Measurements from ENCODE around the gene MED8. TPM values are rescaled to one million over a fixed set of nuclear protein-coding genes. Genes with fewer than 3 reads are reported as not detected.

MED8 gene
- total and polyA plus RNA-seq, 2 of the 8 experiments (the other 6 are each of a cell fraction or from before 2014, with no cell fraction given): 7.0 to 20.6 TPM

GRCh38 chr1:43349594-43350306 lies 39.9 kb downstream of the MED8 start:
- Histone ChIP-seq H2AK5ac (ENCODE audit: low read depth, low read length) (no peak overlapping the region), H3K23me2 (ENCODE audit: low read depth, low read length) (peaks cover 7% of the 10 kb centered on the region), H3K79me1 (ENCODE audit: low read depth, low read length) (no peaks in the 10 kb centered on the region), H4K20me1 (replicated peaks in 1 of 2; ENCODE audit: control insufficient read depth in 1 of 2, insufficient read depth in 2 of 2, low read length in 2 of 2) (no peaks in the 10 kb centered on the region), H3K9me3 (ENCODE audit: insufficient read depth in 2 of 2, low read depth in 1 of 2, low read length in 1 of 2) (no peaks in the 10 kb centered on the region), H2BK5ac (ENCODE audit: low read depth, low read length) (peak overlapping the region; percentile 97), H3K18ac (ENCODE audit: extremely low read depth, low read length) (peak overlapping the region; percentile 64; the same call in 1 of the 2 replicates), H3K27ac (ENCODE audit: low read depth, low read length) (peak overlapping the region; percentile 93), H2BK15ac (ENCODE audit: low read length) (no peak overlapping the region), H2BK120ac (replicated peaks; ENCODE audit: low read depth, low read length) (peak overlapping the region; percentile 12), H3K4me3 (ENCODE audit: extremely low read depth in 1 of 4, insufficient read depth in 2 of 4, low read depth in 3 of 4, low read length in 4 of 4) (peak overlapping the region; percentile 68 to 74 (median 71)), H3K4ac (replicated peaks; ENCODE audit: insufficient read length, low read depth, low read length) (no peak overlapping the region), H3K56ac (replicated peaks; ENCODE audit: insufficient read length, low read depth, low read length) (peak overlapping the region; percentile 20), H2BK20ac (ENCODE audit: low read length) (peak overlapping the region; percentile 74; the same call in 1 of the 2 replicates), H2BK12ac (ENCODE audit: low read depth, low read length) (peak overlapping the region; percentile 65; the same call in 1 of the 2 replicates), H3K23ac (ENCODE audit: insufficient read length) (no peak overlapping the region), H3K4me2 (ENCODE audit: insufficient read depth in 1 of 2, low read depth in 2 of 2, low read length in 2 of 2) (peak overlapping the region; percentile 83 to 94), H3K9ac (replicated peaks in 1 of 4; ENCODE audit: extremely low read depth in 1 of 4, low read depth in 3 of 4, low read length in 3 of 4) (peak overlapping the region in 3 of 4 experiments; percentile 79 to 91 (median 88); a peak in 6 of 7 replicates), H4K91ac (replicated peaks; ENCODE audit: insufficient read length, low read length) (peak overlapping the region; percentile 84), H3K14ac (ENCODE audit: insufficient read length) (no peak overlapping the region), H2AFZ (ENCODE audit: low read length) (peak overlapping the region; percentile 56; the same call in 1 of the 2 replicates), H3K4me1 (replicated peaks in 1 of 4; ENCODE audit: control insufficient read depth in 3 of 4, insufficient read depth in 4 of 4, low read length in 3 of 4) (peaks cover 4 to 15% (median 9%) of the 10 kb centered on the region in 4 experiments; a peak in 6 of 7 replicates), H4K8ac (ENCODE audit: extremely low read depth, insufficient read depth, low read length) (peak overlapping the region; percentile 97; the same call in 1 of the 2 replicates), H3K36me3 (ENCODE audit: control insufficient read depth in 2 of 4, insufficient read depth in 4 of 4, low read length in 3 of 4) (no peaks in the 10 kb centered on the region), H3K79me2 (ENCODE audit: control insufficient read depth in 1 of 2, insufficient read depth in 2 of 2, low read length in 2 of 2) (no peaks in the 10 kb centered on the region), H4K5ac (ENCODE audit: insufficient read length, low read depth, low read length) (peak overlapping the region; percentile 63), H3K27me3 (replicated peaks in 1 of 4; ENCODE audit: control insufficient read depth in 3 of 4, extremely low read depth in 1 of 4, insufficient read depth in 3 of 4, low read length in 3 of 4) (peaks cover 0 to 5% (median 0%) of the 10 kb centered on the region in 4 experiments; a peak in 2 of 7 replicates)
- TF ChIP-seq CBX5 (IDR thresholded peaks at IDR 0.05; ENCODE audit: low read depth, low read length) (no peak), SP1 (IDR thresholded peaks at IDR 0.05; ENCODE audit: low read depth, low read length) (peak; percentile 4; the same call in 1 of the 2 replicates), YY1 (IDR thresholded peaks at IDR 0.05; ENCODE audit: low read depth, low read length) (0 out of 2 replicates have a peak, but pooled peaks have one; percentile 69), POLR2A (IDR thresholded peaks at IDR 0.05; ENCODE audit: control extremely low read depth in 1 of 2, low read depth in 2 of 2, low read length in 2 of 2) (peak in 1 of 2 experiments; percentile 29; a peak in 2 of 3 replicates), ASH2L (IDR thresholded peaks at IDR 0.05; ENCODE audit: low read length) (peak; percentile 30), JUN (IDR thresholded peaks at IDR 0.05; ENCODE audit: low read depth, low read length) (no peak), CHD2 (IDR thresholded peaks at IDR 0.05; ENCODE audit: low read length) (0 out of 2 replicates have a peak, but pooled peaks have one; percentile 3), TBP (IDR thresholded peaks at IDR 0.05; ENCODE audit: low read depth, low read length) (0 out of 2 replicates have a peak, but pooled peaks have one; percentile 35), TAF1 (IDR thresholded peaks at IDR 0.05; ENCODE audit: low read depth, low read length) (peak; percentile 60; the same call in 1 of the 2 replicates), CREB1 (IDR thresholded peaks at IDR 0.05) (no peak)
- FAIRE-seq (peak; percentile 13), DNase-seq (ENCODE audit: low read depth in 1 of 2, low spot score in 2 of 2) (no peak)
- ChIA-PET POLR2A (ENCODE audit: partially characterized antibody) (interaction anchor here (1.2 to 4.0 kb wide), 5 partner anchors 8 to 74 kb away, joined by 4 to 37 read pairs (median 5); partner anchors contain the start of genes C1orf210, CDC20, MED8 and SZT2), CTCF (ENCODE audit: partially characterized antibody) (interaction anchor here (0.6 to 1.6 kb wide), 4 partner anchors 10 to 21 kb away, joined by 3 to 4 read pairs (median 3); no protein-coding TSS in a partner anchor)
- WGBS, 2 experiments (ENCODE audit: extremely low coverage in 1 of 2, insufficient coverage in 1 of 2, insufficient read length in 1 of 2, insufficient replicate concordance in 2 of 2, low coverage in 1 of 2, low lambda C conversion rate in 2 of 2, missing lambda C conversion rate in 1 of 2): 26% methylated on average over 11 of the region's 11 CpGs; no CpG with 5 or more reads in 1 of the 2 experiments

All from H1 (cell line).